Neural cell (in vitro differentiated cells): ENCODE results near the gene FILIP1L.

ENCODE experiments used
- MXI1 ChIP-seq: fragments of 450-650 bp; conservative IDR thresholded peaks from 2 replicates; pipeline ENCODE4 v1.6.1; 2014; ENCODE audit warnings: antibody characterized with exemption, mild to moderate bottlenecking; ENCODE audit not compliant: poor library complexity, severe bottlenecking
- SMC3 ChIP-seq: fragments of 450-650 bp; conservative IDR thresholded peaks from 2 replicates; pipeline ENCODE4 v1.6.1; 2014; ENCODE audit warnings: antibody characterized with exemption, mild to moderate bottlenecking, moderate library complexity; ENCODE audit not compliant: poor library complexity
- TF ChIP-seq, protein P1 (sequence below): fragments of 450-650 bp; IDR thresholded peaks from 2 replicates; pipeline ENCODE4 v1.5.1; 2014; ENCODE audit warnings: antibody characterized with exemption, mild to moderate bottlenecking, moderate library complexity; ENCODE audit not compliant: poor library complexity, severe bottlenecking

DNA sequence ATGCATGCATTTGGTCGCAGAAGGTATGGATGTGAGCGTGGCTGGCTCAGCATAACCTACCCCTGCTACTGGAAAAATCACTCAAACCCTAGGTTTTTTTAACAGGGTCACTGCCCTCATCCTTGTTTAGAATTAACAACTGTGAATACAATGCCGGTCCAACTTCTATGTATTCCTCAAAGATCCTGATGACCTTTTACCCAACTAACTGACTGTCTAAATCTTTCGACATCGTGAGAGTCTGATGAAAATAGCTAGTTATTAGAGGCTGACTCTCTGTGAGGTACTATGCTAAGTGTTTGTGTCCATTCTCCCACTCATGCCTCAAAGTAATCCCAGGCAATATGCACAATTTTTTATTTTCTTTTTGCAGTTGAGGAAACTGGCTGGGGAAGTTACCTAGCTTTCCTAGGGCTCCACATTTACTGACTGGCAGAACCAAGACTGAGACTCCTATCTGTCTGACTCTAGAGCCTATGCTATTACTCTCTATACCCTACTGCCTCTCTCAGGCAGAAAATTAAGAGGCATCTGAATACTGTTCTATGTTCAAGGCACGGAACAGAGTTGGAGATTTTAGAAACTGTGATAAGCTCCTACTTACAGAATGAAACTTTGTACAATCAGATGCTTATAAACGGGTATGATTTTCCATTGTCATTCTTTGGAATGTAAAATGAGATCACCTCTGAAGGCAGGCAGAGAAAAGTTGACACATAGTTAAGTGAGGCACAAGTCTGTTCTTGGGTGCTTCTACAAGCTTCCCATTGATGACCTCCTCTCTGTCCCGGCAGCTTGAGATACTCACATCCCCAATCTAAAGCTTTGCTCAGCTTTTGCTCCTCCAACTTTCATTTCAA lies 56.4 kb downstream of the FILIP1L start:
- TF ChIP-seq, protein P1, sequence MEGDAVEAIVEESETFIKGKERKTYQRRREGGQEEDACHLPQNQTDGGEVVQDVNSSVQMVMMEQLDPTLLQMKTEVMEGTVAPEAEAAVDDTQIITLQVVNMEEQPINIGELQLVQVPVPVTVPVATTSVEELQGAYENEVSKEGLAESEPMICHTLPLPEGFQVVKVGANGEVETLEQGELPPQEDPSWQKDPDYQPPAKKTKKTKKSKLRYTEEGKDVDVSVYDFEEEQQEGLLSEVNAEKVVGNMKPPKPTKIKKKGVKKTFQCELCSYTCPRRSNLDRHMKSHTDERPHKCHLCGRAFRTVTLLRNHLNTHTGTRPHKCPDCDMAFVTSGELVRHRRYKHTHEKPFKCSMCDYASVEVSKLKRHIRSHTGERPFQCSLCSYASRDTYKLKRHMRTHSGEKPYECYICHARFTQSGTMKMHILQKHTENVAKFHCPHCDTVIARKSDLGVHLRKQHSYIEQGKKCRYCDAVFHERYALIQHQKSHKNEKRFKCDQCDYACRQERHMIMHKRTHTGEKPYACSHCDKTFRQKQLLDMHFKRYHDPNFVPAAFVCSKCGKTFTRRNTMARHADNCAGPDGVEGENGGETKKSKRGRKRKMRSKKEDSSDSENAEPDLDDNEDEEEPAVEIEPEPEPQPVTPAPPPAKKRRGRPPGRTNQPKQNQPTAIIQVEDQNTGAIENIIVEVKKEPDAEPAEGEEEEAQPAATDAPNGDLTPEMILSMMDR, result no peak
- no peak for TF ChIP-seq MXI1
- no peak for TF ChIP-seq SMC3
